NK-92 (cell line): ENCODE data around the gene KCNK7.
"Not testable (repeated sequence)": the region's sequence is repeated elsewhere in the genome, so short reads cannot be mapped to it uniquely, and the experiment has no call there.

ENCODE experiments used
- DNase-seq: peaks from one replicate; lab custom pipeline; 2025; ENCODE audit not compliant: unreplicated experiment; lab: John Stamatoyannopoulos, UW

Gene KCNK7, protein sequence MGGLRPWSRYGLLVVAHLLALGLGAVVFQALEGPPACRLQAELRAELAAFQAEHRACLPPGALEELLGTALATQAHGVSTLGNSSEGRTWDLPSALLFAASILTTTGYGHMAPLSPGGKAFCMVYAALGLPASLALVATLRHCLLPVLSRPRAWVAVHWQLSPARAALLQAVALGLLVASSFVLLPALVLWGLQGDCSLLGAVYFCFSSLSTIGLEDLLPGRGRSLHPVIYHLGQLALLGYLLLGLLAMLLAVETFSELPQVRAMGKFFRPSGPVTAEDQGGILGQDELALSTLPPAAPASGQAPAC

DNA sequence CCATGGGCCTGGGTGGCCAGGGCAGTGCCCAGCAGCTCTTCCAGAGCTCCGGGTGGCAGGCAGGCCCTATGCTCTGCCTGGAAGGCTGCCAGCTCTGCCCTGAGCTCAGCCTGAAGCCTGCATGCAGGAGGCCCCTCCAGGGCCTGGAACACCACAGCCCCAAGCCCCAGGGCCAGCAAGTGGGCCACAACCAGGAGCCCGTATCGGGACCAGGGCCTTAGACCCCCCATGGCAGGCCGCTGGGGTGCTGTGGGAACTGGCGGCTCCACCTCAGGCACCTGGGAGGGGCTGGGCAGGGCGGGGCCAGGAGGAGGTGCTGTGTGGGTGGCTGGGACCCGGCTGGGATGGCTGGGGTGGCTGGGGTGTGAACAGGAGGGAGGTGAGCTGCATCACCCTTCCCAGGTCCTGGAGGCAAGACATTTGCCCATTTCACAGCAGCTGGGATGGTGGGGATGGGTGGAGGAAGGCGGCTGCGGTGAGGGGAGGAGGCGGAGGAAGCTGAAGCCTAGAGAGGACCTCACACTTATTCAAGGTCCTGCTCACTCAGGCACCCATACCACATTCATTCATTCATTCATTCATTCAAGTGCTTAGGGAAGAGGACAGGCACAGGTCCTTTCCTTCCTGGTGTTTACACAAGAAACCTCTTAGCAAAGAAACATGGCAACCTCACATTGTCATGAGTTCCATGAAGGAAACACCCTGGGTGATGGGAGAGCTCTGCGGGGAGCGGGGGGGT, at the start of gene KCNK7:
Gene KCNK7, minus strand, starts transcription at position 258 of the 739 bp plus-strand sequence. Its CDS starts 28 bp downstream, at position 230.
- no peak for DNase-seq

DNA sequence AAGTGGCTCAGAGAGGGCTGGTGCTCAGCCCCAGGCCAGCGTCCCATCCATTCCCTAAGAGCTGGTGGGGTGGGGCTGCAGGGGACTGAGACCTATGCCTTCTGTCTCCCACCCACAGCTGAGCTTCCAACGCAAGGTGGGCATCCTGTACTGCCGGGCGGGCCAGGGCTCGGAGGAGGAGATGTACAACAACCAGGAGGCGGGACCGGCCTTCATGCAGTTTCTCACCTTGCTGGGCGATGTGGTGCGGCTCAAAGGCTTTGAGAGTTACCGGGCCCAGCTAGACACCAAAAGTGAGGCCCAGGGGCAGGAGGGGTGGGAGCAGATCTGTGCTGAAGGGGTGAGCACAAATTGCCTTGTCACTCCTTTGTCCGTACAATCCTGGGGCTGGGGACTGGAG, 49.2 kb upstream of the KCNK7 start:
- no peak for DNase-seq

DNA sequence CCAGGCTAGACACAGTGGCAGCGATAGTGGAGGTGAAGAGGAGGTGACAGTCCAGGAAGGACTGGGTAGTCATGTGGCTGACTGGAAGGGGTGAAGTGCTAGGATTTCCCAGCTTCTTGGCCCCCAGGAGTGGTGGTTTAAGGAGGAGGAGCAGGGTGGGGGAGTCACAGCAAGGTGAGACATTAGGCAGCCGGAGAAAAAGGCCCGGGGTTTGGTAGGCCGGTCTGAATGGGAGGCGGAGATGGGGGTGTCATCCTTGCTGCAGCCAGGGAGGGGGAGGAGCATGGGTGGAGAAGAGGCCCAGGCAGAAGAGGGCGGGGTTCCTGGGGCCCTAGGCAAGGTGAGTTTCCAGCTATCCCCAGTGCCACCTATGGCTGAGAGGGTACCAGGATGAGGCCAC, 48.4 kb upstream of the KCNK7 start:
- no peak for DNase-seq

DNA sequence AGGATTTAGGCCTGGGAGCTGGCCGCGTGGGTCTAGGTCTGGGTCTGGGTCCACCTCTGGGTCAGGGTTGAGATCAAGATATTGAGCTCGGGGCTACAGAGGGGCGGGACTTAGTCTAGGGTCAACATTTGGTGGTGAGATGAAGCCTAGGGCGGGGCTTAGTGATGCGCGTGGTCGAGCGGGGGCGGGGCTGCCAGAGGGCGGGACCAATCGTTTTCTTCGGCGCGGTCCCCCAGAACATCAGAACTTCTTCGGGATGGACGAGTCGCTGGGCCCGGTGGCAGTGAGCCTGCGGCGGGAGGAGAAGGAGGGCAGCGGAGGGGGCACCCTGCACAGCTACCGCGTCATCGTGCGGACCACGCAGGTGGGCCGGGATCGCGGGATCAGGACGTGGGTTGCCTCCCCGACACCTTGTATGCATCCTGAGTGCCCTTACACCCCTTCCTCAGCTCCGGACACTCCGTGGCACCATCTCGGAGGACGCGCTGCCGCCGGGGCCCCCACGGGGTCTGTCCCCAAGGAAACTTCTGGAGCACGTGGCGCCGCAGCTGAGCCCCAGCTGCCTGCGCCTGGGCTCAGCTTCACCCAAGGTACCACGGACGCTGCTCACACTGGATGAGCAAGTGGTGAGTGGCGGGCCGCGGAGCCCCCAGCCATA, 46.5 kb upstream of the KCNK7 start:
- DNase-seq: no peak

DNA sequence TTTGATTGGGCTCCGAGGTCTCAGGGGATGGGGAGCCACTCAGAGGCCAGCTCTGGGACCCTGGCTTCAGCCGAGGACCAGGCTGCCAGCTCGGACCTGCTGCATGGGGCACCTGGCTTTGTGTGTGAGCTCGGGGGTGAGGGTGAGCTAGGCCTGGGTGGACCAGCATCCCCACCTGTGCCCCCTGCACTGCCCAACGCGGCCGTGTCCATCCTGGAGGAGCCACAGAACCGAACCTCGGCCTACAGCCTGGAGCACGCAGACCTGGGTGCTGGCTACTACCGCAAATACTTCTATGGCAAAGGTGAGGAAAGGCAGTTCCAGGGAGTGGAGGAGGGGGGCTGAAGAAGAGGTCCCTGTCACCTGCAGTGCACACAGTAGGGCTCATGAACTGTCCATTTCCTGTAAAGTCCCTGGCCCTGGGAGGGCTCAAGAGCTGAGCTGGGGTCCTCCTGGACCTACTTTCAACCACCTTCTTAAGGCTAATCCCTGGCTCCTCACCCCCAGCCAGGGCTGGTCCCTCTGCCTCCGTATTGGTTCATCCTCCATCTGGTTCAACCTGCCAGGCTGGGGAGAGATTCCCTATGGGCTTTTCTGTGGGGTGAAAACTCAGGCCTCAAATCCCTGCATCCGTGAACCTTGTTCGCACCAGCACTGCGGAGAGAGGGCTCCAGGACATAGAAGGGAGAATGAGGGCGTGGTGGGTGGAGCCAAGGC, 45.9 kb upstream of the KCNK7 start:
- no peak for DNase-seq

DNA sequence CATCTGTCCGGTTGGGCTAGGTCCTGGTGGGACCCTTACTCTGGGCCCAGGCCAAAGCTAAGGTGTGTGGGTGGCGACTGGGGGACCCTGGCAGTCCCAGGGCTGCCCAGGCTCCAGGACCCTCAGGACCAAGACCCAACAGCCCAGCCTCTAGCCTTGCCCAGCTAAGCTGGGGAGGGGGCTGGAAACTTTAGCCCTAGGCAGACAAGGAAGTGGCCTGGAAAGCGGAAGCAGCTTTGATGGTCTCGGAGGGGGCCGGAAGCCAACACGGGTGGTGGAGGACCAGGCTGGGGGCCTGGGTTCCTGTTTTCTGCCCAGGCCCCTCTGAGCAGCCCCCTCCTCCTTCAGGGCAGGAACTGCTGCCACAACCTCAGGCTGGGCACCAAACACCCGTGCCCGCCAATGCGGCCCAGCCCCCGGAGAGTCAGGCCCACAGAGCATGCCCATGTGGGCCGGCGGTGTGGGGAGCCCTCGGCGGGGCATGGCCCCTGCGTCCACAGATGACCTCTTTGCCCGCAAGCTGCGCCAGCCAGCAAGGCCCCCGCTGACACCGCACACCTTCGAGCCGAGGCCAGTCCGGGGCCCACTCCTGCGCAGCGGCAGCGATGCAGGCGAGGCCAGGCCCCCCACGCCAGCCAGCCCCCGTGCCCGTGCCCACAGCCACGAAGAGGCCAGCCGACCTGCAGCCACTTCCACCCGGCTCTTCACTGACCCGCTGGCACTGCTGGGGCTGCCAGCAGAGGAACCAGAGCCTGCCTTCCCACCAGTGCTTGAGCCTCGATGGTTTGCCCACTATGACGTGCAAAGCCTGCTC, 45.1 kb upstream of the KCNK7 start:
- no peak for DNase-seq

DNA sequence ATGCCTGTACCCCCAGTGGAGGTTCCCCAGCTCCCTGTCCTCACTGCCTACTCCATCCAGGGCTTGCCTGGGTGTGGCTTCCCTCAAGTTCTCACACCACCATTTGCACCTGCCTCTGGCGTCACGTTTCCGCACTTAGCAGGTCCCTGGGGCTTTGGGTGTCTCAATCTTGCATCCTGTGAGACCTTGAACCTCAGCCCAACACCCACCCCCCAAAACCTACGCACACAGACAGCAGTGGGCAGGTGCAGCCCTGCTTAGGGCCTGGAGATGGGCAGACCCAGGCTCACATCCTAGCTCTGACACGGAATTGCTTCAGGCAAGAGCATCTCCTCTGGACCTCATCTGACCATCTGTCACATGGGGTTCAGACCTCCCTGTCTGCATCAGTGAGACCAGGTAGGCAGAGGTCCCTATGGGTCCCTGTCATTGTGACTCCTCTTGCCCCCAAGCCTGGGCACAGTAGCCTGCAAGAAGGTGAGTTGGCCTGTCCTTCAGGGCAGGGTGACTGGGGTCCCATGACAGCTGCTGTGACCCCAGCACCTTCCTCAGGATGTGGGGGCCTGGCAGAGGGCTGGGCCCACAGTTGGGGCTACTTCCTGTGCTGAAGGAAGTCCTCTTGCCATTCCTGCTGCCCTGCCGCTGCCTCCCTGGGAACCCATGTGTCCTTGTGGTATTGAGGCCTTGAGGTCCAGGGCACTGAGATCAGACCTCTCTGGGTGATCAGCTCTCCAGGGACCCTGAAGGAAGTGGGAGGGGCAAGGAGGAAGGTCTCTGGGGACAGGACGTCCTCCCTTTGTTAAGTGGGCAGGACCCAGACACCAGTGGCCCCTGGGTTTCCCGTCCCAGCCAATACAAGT, 44.3 kb upstream of the KCNK7 start:
- DNase-seq: no peak

DNA sequence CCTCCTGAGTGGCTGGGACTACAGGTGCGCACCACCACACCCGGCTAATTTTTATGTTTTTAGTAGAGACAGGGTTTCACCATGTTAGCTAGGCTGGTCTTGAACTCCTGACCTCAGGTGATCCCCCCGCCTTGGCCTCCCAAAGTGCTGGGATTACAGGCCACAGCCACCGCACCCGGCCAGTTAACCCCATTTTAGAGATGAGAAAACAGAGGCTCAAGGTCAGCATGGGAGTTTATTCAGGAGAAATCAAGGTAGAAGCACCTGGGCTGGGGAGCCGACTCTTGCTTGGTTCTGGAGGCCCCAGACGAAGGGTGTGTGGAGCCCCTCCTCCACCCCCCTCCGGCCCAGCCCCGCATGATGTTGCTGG, 43.6 kb upstream of the KCNK7 start:
- DNase-seq: not testable (repeated sequence)

DNA sequence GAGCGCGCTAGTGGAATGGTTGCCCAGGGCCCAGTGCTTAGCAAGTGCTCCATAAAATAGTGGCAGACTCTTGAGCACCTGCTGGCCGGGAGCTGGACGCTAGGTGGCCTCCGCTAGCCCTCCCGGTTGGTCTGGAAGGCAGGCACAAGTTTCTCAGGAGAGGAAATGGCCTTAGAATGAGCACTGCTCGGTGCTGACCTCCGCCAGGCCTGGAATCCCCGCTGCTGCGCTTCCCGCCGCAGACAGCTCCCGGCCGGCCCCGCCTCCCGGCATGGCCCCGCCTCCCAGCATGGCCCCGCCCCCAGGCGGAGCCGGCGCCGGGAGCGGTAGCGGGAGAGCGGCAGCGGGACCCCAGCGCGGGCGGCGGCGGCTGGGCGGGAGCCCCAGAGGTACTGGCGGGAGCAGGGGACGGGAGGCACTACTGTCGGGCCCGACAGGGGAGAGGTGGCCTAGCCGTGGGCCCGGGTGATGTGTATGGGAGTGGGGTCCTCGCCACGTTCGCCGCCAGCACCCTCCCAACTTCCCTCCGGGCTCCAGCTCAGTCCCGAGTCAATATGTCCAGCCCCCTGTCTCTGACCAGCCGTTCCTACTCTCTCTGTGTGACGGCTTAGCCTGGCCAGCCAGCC, 42.3 kb upstream of the KCNK7 start, which contains the start of gene SIPA1:
Gene SIPA1, plus strand, starts transcription at position 308 of the 626 bp plus-strand sequence. CDS start 2,821 bp downstream, outside the sequence.
- DNase-seq: no peak

DNA sequence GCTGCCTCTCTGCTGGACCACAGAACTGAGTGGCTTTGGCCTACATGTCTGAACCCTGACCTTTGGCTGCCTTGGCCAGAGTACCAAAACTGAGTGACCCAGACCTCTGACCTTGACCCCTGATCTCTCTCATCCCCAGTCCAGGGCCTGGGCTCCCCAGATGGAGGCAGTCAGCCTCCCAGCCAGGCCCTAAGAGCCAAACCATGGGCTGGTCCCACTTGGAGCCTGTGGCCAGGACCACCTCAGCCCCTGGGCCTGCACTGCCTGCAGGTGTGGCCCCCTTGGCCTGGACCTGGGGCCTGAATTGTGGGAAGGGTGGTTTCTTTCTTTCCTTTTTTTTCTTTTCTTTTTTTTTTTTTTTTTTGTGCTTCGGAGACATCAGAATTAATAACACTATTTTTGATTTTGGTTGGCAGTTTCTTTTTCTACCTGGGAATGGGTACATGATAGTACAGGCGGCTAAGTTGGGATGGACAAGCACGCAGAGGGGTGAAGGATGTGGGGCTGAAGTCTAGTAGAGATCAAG, 41.5 kb upstream of the KCNK7 start:
- no peak for DNase-seq

DNA sequence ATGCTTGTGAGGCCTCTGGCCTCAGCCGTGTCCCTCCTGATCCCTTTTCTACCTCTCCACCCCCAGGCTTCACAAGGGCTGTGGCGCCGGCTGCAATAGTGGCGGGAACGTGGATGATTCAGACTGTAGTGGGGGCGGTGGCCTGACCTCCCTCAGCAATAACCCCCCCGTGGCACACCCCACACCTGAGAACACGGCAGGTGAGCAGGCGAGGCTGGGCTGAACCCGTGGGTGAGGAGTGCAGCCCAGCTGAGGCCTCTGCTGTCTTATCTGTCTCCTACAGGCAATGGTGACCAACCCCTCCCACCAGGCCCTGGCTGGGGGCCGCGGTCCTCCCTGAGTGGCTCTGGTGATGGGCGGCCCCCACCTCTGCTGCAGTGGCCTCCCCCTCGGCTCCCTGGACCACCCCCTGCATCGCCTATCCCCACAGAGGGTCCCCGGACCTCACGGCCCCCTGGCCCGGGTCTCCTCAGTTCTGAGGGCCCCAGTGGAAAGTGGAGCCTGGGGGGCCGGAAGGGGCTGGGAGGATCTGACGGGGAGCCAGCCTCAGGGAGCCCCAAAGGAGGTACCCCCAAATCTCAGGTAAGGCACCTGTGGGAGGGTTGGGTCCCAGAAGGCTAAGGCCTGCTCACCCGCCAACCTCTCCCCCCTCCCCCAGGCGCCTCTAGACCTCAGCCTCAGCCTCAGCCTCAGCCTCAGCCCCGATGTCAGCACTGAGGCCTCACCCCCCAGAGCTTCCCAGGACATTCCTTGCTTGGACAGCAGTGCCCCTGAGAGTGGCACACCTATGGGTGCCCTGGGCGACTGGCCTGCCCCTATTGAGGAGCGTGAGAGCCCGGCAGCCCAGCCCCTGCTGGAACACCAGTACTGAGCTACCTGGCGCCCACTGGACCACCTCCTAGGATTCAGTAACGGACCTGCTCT, 40.8 kb upstream of the KCNK7 start:
- no peak for DNase-seq

DNA sequence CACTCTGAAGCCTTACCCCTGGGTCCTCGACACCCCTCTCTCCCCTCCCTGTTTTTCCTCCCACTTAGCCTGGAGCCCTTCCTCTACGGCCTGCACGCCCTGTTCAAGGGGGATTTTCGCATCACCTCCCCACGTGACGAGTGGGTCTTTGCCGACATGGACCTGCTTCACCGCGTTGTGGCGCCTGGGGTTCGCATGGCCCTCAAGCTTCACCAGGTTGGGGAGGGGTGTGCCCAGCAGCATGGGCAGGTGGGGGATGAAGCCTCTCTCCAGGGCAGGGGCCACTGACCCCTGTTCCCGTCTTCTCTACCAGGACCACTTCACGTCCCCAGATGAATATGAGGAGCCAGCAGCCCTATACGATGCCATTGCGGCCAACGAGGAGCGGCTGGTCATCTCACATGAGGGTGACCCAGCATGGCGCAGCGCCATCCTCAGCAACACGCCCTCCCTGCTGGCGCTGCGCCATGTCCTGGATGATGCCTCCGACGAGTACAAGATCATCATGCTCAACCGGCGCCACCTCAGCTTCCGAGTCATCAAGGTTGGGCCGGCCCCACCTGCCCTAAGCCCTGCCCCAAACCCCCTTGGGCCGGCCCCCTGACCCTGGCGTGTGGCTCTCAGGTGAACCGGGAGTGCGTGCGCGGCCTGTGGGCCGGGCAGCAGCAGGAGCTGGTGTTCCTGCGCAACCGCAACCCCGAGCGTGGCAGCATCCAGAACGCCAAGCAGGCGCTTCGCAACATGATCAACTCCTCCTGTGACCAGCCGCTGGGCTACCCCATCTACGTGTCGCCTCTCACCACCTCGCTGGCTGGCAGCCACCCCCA, 39.5 kb upstream of the KCNK7 start:
- DNase-seq: no peak

DNA sequence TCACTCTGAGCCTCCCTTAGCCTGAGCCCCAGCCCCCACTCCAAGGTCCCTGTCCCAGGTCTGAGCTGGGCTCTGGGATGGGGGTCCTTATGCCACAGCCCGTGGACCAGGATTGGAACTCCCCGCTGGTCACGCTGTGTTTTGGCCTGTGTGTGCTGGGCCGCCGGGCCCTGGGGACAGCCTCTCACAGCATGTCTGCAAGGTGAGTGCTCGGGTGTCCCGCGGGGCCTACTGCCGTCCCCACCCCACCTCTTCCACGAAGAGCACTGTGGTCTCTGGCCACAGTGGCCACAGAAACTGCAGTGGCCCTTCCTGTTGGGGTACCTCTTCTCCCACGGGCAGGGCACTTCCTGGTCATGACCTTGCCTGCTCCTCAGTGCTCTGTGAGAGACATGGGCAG, 38.8 kb upstream of the KCNK7 start:
- DNase-seq: no peak

DNA sequence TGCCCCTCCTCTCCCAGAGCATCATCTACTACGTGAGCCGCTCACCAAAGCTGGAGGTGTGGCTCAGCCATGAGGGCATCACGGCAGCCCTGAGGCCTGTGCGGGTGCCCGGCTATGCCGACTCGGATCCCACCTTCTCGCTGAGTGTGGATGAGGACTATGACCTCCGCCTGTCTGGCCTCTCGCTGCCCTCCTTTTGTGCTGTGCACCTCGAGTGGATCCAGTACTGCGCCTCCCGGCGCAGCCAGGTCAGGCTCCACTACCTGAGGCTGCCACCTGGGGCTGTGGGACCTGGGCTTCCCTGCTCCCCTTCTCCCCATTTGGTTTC, 38.5 kb upstream of the KCNK7 start:
- no peak for DNase-seq

DNA sequence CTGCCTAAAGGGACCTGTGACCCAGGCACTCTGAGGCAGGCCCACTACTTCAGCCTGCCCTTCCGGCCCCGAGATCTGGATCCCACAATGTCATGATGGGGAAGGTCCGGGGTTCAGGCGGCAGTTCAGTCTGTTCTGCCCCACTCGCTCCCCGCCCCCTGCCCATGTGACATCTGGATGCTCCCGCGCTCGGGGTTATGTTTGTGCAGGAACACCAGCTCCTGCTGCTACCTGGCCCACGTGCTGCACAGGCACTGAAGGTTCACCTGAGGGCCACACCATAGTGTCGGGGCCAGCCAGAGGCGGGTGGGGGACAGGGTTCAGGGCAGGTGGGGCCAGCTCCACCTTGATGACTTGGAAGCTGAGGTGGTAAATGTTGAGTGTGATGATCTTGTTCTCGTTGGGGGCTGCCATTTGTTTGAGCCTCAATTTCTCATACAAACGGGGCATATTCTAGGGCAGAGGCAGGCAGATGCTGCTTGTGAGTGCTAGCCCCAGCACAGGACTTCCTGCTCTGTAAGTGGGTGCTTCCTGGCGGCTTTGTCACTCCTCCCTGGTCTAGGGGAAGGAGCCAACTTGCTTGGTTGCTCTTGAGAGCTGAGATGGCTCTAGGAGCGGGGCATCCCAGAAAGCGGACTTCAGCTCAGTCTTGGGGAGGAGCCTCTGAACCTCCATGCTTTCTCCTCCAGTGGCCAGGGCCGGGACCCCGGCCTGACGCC, 37.9 kb upstream of the KCNK7 start:
- no peak for DNase-seq

DNA sequence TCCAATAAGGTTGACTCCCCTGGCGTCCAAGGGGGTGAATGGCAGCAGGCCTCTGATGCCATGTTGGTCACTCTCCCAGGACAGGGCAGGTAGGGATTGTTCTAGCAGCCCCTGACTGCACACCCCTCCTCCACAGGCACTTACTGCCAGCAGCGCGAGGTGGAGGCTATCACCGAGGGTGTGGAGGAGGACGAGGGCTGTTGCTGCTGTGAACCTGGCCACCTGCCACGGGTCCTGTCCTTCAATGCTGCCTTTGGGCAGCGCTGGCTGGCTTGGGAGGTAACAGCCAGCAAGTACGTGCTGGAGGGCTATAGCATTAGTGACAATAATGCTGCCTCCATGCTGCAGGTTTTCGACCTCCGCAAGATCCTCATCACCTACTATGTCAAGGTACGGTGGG, 34.6 kb upstream of the KCNK7 start:
- DNase-seq: no peak

DNA sequence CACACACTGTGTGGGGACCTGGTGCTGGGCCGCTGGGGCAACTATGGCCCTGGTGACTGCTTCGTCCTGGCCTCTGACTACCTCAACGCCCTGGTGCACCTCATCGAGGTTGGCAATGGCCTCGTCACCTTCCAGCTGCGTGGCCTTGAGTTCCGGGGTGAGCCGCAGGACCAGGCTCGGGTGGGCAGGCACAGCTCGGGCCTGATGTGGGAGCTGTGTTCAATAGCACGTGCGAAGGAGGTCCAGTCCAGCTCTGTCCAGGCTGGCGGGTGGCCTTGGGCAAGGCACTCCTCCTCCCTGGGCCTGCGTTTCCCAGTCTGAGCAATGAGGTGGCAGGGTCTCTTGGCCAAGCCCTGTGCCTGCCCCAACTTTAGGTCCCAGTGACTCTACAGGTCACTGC, 34.0 kb upstream of the KCNK7 start:
- DNase-seq: no peak
